ENCODE measurements around the gene TPRA1. TPM values are rescaled to one million over a fixed set of nuclear protein-coding genes. Genes with fewer than 3 reads are reported as not detected.

Gene TPRA1
- total and polyA plus RNA-seq, 2 of the 4 experiments (the other 2 are of a cell fraction): 17.9 to 40.1 TPM

DNA sequence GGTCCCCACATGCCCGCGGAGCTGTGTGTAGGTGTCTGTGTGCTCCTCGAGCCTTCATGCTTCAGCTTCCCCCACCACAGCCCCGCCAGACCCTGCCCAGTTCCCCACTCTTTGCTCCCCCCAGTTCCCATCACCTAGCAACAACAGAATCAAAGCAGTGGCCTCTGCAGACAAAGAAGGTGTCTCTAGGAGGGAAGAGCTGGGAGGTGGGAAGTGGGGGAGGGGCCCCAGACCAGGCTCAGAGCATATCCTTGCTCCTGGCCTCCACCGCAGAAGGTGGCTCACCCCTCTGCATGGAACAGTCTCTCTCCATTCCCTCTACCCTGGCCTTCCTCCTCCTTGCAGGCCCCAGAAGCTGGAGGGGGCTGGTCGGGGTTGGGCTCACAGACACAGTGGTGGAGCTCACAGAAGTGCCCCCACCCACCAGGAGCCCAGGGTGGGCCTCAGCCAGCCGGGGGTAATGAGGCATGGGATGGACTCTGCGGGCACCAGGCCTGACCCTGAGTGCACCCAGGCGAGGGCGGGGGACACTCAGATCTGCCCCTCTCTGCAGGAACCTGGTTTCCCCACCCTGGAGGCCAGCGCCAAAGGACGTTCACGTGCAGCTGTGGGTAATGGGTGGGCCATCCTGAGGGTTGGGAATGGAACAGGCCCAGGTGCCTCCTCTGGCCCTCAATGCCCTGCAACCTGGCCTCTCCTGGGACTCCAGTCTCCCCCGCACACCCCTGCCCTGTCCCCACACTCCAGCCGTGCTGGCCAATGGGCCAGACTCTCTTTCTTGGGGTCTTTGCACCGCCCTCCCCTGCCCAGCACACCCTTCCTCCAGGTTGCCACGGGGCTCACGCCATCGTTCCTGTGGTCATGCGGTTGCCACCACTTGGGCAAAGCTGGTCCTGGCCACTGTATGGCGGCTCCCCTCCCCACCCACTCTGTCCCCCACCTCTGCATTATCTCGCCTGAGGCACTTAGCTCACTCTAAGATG is 53.4 kb downstream of the TPRA1 start (continued):
- TF ChIP-seq USF2 (IDR thresholded peaks at IDR 0.05; ENCODE audit: low read depth, low read length): no peak
